ENCODE measurements around the gene CNN2. TPM values are rescaled to one million over a fixed set of nuclear protein-coding genes. Genes with fewer than 3 reads are reported as not detected.

The CNN2 gene
- total and polyA plus RNA-seq, 9 of the 15 experiments (the other 6 are each of a cell fraction or from before 2014, with no cell fraction given) = 12.1 to 174 (median 52.7) TPM

DNA sequence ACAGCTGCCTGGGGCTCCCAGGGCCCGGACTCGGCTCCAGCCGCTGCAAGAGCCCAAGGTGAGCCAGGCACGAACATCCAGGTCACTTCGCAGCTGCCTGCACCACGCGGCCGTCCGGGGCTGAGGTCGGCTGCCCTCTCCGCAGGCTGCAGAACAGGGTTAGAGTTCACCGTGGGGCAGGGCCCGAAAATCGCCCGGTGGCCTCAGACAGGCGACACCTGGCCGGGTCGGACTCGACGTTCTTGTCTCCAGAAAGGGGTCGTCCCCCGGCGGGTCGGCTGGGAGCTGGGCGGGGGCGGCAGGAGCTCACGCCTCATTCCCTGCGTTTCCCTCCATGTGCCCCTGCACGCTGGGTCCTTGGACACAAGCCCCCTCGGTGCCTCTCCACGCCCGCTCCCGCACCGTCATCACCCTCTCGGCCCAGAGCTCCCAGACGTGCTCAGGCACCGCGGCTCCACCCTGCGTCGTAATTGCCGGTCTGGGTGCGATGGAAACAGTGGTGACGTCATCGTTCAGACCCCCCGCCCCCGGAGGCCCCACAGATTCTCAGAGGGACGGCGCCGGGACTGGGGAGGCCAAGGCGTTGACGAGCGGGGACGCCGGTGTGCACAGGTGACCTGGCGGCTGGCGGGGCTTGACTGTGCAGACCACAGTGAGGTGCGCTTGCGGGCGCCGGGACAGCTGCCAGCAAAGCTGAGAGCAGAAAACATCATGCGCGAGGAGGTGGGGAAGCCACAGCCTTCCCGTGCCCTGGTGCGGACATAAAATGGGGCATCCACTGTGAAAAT, 30.2 kb upstream of the CNN2 start (continued):
- peak; percentile 57 for TF ChIP-seq SP1 (CRISPR knock-in tag; IDR thresholded peaks at IDR 0.05)
- TF ChIP-seq ZNF77 (CRISPR knock-in tag; IDR thresholded peaks at IDR 0.05) = no peak
- peak; percentile 18 to 53; a peak in 1 of 4 replicates for TF ChIP-seq MAZ (CRISPR knock-in tag; conservative IDR thresholded peaks at IDR 0.05 in 1 of 2, IDR thresholded peaks at IDR 0.05 in 1 of 2)
- TF ChIP-seq MECOM (CRISPR knock-in tag; IDR thresholded peaks at IDR 0.05) = no peak
- 0 out of 2 replicates have a peak, but pooled peaks have one; percentile 34 for TF ChIP-seq MTA1 (IDR thresholded peaks at IDR 0.05; ENCODE audit: borderline replicate concordance)
- 0 out of 4 replicates have a peak, but pooled peaks of 1 of the 2 experiments have one; percentile 25 for TF ChIP-seq HDAC1 (IDR thresholded peaks at IDR 0.05)
- TF ChIP-seq, protein P1, sequence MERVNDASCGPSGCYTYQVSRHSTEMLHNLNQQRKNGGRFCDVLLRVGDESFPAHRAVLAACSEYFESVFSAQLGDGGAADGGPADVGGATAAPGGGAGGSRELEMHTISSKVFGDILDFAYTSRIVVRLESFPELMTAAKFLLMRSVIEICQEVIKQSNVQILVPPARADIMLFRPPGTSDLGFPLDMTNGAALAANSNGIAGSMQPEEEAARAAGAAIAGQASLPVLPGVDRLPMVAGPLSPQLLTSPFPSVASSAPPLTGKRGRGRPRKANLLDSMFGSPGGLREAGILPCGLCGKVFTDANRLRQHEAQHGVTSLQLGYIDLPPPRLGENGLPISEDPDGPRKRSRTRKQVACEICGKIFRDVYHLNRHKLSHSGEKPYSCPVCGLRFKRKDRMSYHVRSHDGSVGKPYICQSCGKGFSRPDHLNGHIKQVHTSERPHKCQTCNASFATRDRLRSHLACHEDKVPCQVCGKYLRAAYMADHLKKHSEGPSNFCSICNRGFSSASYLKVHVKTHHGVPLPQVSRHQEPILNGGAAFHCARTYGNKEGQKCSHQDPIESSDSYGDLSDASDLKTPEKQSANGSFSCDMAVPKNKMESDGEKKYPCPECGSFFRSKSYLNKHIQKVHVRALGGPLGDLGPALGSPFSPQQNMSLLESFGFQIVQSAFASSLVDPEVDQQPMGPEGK (CRISPR knock-in tag; IDR thresholded peaks at IDR 0.05; ENCODE audit: borderline replicate concordance) = no peak
- TF ChIP-seq MAFK (IDR thresholded peaks at IDR 0.05; ENCODE audit: low read length) = no peak
- TF ChIP-seq, protein P2, sequence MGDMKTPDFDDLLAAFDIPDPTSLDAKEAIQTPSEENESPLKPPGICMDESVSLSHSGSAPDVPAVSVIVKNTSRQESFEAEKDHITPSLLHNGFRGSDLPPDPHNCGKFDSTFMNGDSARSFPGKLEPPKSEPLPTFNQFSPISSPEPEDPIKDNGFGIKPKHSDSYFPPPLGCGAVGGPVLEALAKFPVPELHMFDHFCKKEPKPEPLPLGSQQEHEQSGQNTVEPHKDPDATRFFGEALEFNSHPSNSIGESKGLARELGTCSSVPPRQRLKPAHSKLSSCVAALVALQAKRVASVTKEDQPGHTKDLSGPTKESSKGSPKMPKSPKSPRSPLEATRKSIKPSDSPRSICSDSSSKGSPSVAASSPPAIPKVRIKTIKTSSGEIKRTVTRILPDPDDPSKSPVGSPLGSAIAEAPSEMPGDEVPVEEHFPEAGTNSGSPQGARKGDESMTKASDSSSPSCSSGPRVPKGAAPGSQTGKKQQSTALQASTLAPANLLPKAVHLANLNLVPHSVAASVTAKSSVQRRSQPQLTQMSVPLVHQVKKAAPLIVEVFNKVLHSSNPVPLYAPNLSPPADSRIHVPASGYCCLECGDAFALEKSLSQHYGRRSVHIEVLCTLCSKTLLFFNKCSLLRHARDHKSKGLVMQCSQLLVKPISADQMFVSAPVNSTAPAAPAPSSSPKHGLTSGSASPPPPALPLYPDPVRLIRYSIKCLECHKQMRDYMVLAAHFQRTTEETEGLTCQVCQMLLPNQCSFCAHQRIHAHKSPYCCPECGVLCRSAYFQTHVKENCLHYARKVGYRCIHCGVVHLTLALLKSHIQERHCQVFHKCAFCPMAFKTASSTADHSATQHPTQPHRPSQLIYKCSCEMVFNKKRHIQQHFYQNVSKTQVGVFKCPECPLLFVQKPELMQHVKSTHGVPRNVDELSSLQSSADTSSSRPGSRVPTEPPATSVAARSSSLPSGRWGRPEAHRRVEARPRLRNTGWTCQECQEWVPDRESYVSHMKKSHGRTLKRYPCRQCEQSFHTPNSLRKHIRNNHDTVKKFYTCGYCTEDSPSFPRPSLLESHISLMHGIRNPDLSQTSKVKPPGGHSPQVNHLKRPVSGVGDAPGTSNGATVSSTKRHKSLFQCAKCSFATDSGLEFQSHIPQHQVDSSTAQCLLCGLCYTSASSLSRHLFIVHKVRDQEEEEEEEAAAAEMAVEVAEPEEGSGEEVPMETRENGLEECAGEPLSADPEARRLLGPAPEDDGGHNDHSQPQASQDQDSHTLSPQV (IDR thresholded peaks at IDR 0.05) = no peak
- peak; percentile 71 for TF ChIP-seq EGR1 (conservative IDR thresholded peaks at IDR 0.05)
- TF ChIP-seq, protein P3, sequence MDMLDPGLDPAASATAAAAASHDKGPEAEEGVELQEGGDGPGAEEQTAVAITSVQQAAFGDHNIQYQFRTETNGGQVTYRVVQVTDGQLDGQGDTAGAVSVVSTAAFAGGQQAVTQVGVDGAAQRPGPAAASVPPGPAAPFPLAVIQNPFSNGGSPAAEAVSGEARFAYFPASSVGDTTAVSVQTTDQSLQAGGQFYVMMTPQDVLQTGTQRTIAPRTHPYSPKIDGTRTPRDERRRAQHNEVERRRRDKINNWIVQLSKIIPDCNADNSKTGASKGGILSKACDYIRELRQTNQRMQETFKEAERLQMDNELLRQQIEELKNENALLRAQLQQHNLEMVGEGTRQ (CRISPR knock-in tag; IDR thresholded peaks at IDR 0.05) = no peak
- TF ChIP-seq NFIC (IDR thresholded peaks at IDR 0.05) = peak; percentile 72
- TF ChIP-seq CHCHD3 (CRISPR knock-in tag; IDR thresholded peaks at IDR 0.05) = no peak
- no peak for TF ChIP-seq HLTF (IDR thresholded peaks at IDR 0.05)
- no peak for TF ChIP-seq ZNF212 (CRISPR knock-in tag; IDR thresholded peaks at IDR 0.05)
- TF ChIP-seq, protein P4, sequence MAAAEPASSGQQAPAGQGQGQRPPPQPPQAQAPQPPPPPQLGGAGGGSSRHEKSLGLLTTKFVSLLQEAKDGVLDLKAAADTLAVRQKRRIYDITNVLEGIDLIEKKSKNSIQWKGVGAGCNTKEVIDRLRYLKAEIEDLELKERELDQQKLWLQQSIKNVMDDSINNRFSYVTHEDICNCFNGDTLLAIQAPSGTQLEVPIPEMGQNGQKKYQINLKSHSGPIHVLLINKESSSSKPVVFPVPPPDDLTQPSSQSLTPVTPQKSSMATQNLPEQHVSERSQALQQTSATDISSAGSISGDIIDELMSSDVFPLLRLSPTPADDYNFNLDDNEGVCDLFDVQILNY (CRISPR knock-in tag; IDR thresholded peaks at IDR 0.05) = no peak
- TF ChIP-seq NFIX (CRISPR knock-in tag; IDR thresholded peaks at IDR 0.05; ENCODE audit: low read depth) = 0 out of 2 replicates have a peak, but pooled peaks have one; percentile 23
- TF ChIP-seq POLR2G (IDR thresholded peaks at IDR 0.05; ENCODE audit: low read depth, low read length) = peak; percentile 83
- peak; percentile 53; the same call in 1 of the 2 replicates for TF ChIP-seq ATF1 (CRISPR knock-in tag; IDR thresholded peaks at IDR 0.05)
- peak; percentile 97 for TF ChIP-seq ATF1 (tag; IDR thresholded peaks at IDR 0.05)
- TF ChIP-seq SMAD4 (CRISPR knock-in tag; conservative IDR thresholded peaks at IDR 0.05) = peak; percentile 50
- no peak for TF ChIP-seq XRCC5 (IDR thresholded peaks at IDR 0.05; ENCODE audit: low read depth, low read length)
- peak; percentile 38; the same call in 1 of the 2 replicates for TF ChIP-seq SUPT5H (IDR thresholded peaks at IDR 0.05)
